IgD-negative memory B cell (primary cell): ENCODE results near the gene APLP2. TPM values are rescaled to one million over a fixed set of nuclear protein-coding genes. Genes with fewer than 3 reads are reported as not detected.

ENCODE experiments used
- polyA plus RNA-seq: library from polyadenylated mRNA; unstranded; fragments of 300-500 nt; fragmentation: Illumina TruSeq; gene quantifications from one replicate; pipeline ENCODE4 v1.2.3, GENCODE V29; 2021

APLP2 gene
- polyA plus RNA-seq, 1 donor from 2014 or later, result 36.3 TPM

Other genes starting within 250 kb of the APLP2 start
- gene NFRKB, start 174.3 kb upstream of the APLP2 start, polyA plus RNA-seq, result 17.9 TPM
- 3.7 TPM for gene PRDM10, start 67.1 kb upstream of the APLP2 start, polyA plus RNA-seq
- 94.1 TPM for gene ST14, start 89.9 kb downstream of the APLP2 start, polyA plus RNA-seq
- 5.8 TPM for gene ZBTB44, start 245.0 kb downstream of the APLP2 start, polyA plus RNA-seq